D721Med (cell line): ENCODE results near the gene RPL41.

Experiments
- DNase-seq: peaks from one replicate; pipeline ENCODE4 v3.0.0; 2011; ENCODE audit warnings: low spot score; ENCODE audit not compliant: insufficient read length
- FAIRE-seq: peaks from 2 replicates; lab custom pipeline; 2011; peaks lifted over from hg19 to GRCh38; lab: Jason Lieb, UNC
- TF ChIP-seq, protein P1 (sequence below): IDR thresholded peaks from 2 replicates; pipeline ENCODE4 v1.5.1; 2012; ENCODE audit warnings: mild to moderate bottlenecking, control low read depth; ENCODE audit not compliant: insufficient read depth; ENCODE audit errors: missing control alignments

Gene RPL41

GRCh38 chr12:56127888-56128669, 11.6 kb downstream of the RPL41 start, which contains the start of gene ESYT1:
Gene ESYT1 (plus strand): TSS chr12:56128267. CDS start chr12:56128320, 53 bp downstream.
- TF ChIP-seq, protein P1, sequence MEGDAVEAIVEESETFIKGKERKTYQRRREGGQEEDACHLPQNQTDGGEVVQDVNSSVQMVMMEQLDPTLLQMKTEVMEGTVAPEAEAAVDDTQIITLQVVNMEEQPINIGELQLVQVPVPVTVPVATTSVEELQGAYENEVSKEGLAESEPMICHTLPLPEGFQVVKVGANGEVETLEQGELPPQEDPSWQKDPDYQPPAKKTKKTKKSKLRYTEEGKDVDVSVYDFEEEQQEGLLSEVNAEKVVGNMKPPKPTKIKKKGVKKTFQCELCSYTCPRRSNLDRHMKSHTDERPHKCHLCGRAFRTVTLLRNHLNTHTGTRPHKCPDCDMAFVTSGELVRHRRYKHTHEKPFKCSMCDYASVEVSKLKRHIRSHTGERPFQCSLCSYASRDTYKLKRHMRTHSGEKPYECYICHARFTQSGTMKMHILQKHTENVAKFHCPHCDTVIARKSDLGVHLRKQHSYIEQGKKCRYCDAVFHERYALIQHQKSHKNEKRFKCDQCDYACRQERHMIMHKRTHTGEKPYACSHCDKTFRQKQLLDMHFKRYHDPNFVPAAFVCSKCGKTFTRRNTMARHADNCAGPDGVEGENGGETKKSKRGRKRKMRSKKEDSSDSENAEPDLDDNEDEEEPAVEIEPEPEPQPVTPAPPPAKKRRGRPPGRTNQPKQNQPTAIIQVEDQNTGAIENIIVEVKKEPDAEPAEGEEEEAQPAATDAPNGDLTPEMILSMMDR, result no peak
- peak; percentile 78 for DNase-seq
- FAIRE-seq, result no peak

- no peak for FAIRE-seq
- DNase-seq, result no peak
- TF ChIP-seq, protein P1, result no peak
Observed at GRCh38 chr12:56128670-56129205, 12.3 kb downstream of the RPL41 start.

GRCh38 chr12:56129206-56129941, 12.9 kb downstream of the RPL41 start:
- FAIRE-seq (no peak), DNase-seq (no peak)
- TF ChIP-seq, protein P1, result no peak

- DNase-seq (no peak), FAIRE-seq (no peak)
- TF ChIP-seq, protein P1, result no peak
Observed at GRCh38 chr12:56129942-56130495, 13.6 kb downstream of the RPL41 start.

GRCh38 chr12:56130876-56131275, 14.4 kb downstream of the RPL41 start:
- FAIRE-seq, result no peak
- no peak for DNase-seq

DNA sequence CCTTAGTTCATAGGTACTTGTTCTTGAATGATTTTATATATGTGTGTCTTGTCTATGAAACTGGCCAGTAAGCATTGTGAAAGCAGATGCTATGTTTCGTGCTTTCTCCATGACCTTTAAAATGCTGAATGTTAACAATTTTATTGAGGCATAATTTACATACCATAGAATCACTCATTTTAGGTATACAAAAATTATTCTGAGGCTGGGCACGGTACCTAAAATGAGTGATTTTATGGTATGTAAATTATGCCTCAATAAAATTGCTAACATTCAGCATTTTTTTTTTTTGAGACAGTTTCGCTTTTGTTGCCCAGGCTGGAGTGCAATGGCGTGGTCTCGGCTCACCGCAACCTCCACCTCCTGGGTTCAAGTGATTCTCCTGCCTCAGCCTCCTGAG, 18.5 kb downstream of the RPL41 start:
- DNase-seq (no peak), FAIRE-seq (no peak)
- TF ChIP-seq, protein P1, result no peak

More at GRCh38 chr12:56130876-56131275, 14.4 kb downstream of the RPL41 start:
- TF ChIP-seq, protein P1, result no peak
